GM10248 (cell line): ENCODE measurements around the gene PRAMEF18.
"Not testable (repeated sequence)": the region's sequence is repeated elsewhere in the genome, so short reads cannot be mapped to it uniquely, and the experiment has no call there.

Experiments
- CTCF ChIA-PET: fragments of 300-600 bp; sonication (Branson Sonifier 250); formaldehyde crosslinking; extraction: SDS; loops from one replicate; lab custom pipeline; 2021; ENCODE audit warnings: antibody characterized with exemption; lab: Yijun Ruan, JAX
- POLR2A ChIA-PET: fragments of 350-650 bp; sonication (Branson Sonifier 250); formaldehyde crosslinking; extraction: SDS; loops from one replicate; lab custom pipeline; 2020; ENCODE audit warnings: antibody characterized with exemption; lab: Yijun Ruan, JAX
- DNase-seq: peaks from one replicate; pipeline ENCODE4 v3.0.0; 2012; ENCODE audit errors: extremely low spot score

The PRAMEF18 gene

GRCh38 chr1:13225675-13226204 lies at the start of gene PRAMEF18:
PRAMEF18 (minus strand) TSS chr1:13226154; CDS start chr1:13226106, 48 bp downstream.
- CTCF ChIA-PET, POLR2A ChIA-PET, DNase-seq: not testable (repeated sequence)

GRCh38 chr1:13265124-13265523 lies 39.2 kb upstream of the PRAMEF18 start:
- POLR2A ChIA-PET, DNase-seq, CTCF ChIA-PET: not testable (repeated sequence)

- DNase-seq, POLR2A ChIA-PET, CTCF ChIA-PET: not testable (repeated sequence)
Measured at GRCh38 chr1:13253898-13254297, 27.9 kb upstream of the PRAMEF18 start, which contains the start of gene PRAMEF5. PRAMEF5 (plus strand) TSS chr1:13254198; CDS start chr1:13259269, 5,071 bp downstream.

- DNase-seq, CTCF ChIA-PET, POLR2A ChIA-PET: not testable (repeated sequence)
Measured at GRCh38 chr1:13247122-13247521, 21.2 kb upstream of the PRAMEF18 start.

GRCh38 chr1:13246554-13246871 lies 20.6 kb upstream of the PRAMEF18 start:
- DNase-seq, CTCF ChIA-PET, POLR2A ChIA-PET: not testable (repeated sequence)

GRCh38 chr1:13245841-13246553 lies 20.0 kb upstream of the PRAMEF18 start:
- POLR2A ChIA-PET, CTCF ChIA-PET, DNase-seq: not testable (repeated sequence)

GRCh38 chr1:13243536-13244263 lies 17.7 kb upstream of the PRAMEF18 start:
- CTCF ChIA-PET, POLR2A ChIA-PET, DNase-seq: not testable (repeated sequence)

GRCh38 chr1:13239633-13240032 lies 13.7 kb upstream of the PRAMEF18 start:
- CTCF ChIA-PET, DNase-seq, POLR2A ChIA-PET: not testable (repeated sequence)

- POLR2A ChIA-PET, CTCF ChIA-PET, DNase-seq: not testable (repeated sequence)
Measured at GRCh38 chr1:13237572-13237971, 11.6 kb upstream of the PRAMEF18 start.

GRCh38 chr1:13234057-13234456 lies 8.1 kb upstream of the PRAMEF18 start:
- DNase-seq, POLR2A ChIA-PET, CTCF ChIA-PET: not testable (repeated sequence)

GRCh38 chr1:13232056-13232455 lies 6.1 kb upstream of the PRAMEF18 start:
- POLR2A ChIA-PET, CTCF ChIA-PET, DNase-seq: not testable (repeated sequence)

GRCh38 chr1:13231061-13231750 lies 5.3 kb upstream of the PRAMEF18 start:
- CTCF ChIA-PET, DNase-seq, POLR2A ChIA-PET: not testable (repeated sequence)

- DNase-seq, CTCF ChIA-PET, POLR2A ChIA-PET: not testable (repeated sequence)
Measured at GRCh38 chr1:13230601-13231000, 4.6 kb upstream of the PRAMEF18 start.

- POLR2A ChIA-PET, DNase-seq, CTCF ChIA-PET: not testable (repeated sequence)
Measured at GRCh38 chr1:13230096-13230495, 4.1 kb upstream of the PRAMEF18 start.
